ENCODE results near the gene PIGP. TPM values are rescaled to one million over a fixed set of nuclear protein-coding genes. Genes with fewer than 3 reads are reported as not detected.

The PIGP gene
- total and polyA plus RNA-seq, 4 experiments from 2014 or later, result 17.2 to 31.5 (median 25.6) TPM

DNA sequence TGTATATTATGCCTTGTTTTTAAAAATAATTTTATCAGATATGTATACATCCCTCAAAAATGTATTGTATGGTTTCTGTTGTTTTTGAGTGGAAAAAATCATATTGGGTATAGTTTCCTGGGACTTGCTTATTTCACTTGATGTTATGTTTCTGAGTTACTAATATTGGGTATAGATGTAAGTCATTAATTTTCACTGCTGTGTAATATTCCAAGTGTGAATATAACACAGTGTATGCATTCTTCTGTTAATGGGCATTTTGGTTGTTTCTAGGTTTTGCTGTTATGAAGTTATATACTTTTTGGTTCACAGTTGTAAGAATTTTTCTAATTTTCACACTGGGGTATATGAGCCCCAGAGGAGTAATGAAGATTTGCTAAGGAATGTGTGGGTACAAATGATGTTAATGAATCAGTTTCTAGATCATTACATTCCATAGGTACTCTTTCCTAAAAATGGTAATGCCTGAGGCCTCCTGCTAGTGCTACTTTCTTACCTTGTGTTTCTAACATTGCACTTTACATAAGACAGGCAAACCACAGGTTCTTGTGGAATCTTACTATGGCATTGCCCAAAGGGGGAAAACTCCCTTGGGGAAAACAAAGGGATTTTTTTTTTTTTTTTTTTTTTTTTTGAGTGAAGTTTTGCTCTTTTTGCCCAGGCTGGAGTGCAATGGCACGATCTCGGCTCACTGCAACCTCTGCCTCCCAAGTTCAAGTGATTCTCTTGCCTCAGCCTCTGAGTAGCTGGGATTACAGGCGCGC, 3.4 kb upstream of the PIGP start:
- intact Hi-C loops (cut with micrococcal nuclease), result no loop called here
- H3K4me3 ChIP-seq (ENCODE audit: low read length in 2 of 2), result no peak overlapping the region
- ChIA-PET POLR2A (ENCODE audit: partially characterized antibody) (no interaction called here), CTCF (ENCODE audit: partially characterized antibody) (interaction anchor here (1.3 kb wide), 1 partner anchor 87 kb away, joined by 4 read pairs; no protein-coding TSS in a partner anchor)
- no peaks in the 10 kb centered on the region for H3K9me3 ChIP-seq (ENCODE audit: control insufficient read depth in 1 of 2, low read length in 2 of 2)
- DNase-seq, result no peak
- Mint-ChIP-seq H3K27me3 (no peaks in the 10 kb centered on the region), H3K4me3 (peak overlapping the region in 2 of 8 donors; percentile 35 to 48), H3K27ac (peak overlapping the region in 3 of 7 donors; percentile 50 to 76 (median 61)), H3K9me3 (peaks cover 0 to 14% (median 3%) of the 10 kb centered on the region in 8 donors), H3K36me3 (peaks cover 6 to 8% of the 10 kb centered on the region in 2 donors), H3K4me1 (peaks cover 33 to 58% (median 47%) of the 10 kb centered on the region in 4 donors)
- no peak overlapping the region for H3K27ac ChIP-seq (ENCODE audit: low read depth, low read length)
- peaks cover 34% of the 10 kb centered on the region for H3K4me1 ChIP-seq (ENCODE audit: insufficient read depth, low read length)
- no peaks in the 10 kb centered on the region for H3K36me3 ChIP-seq (ENCODE audit: insufficient read depth, low read length)
- H3K27me3 ChIP-seq (ENCODE audit: insufficient read depth, low read length), result no peaks in the 10 kb centered on the region

- Mint-ChIP-seq H3K36me3 (peaks cover 6 to 8% of the 10 kb centered on the region in 2 donors), H3K27ac (peak overlapping the region in 5 of 7 donors; percentile 6 to 99 (median 26)), H3K9me3 (peaks cover 0 to 14% (median 3%) of the 10 kb centered on the region in 8 donors), H3K4me1 (peaks cover 35 to 65% (median 49%) of the 10 kb centered on the region in 4 donors), H3K27me3 (no peaks in the 10 kb centered on the region), H3K4me3 (peak overlapping the region; percentile 21 to 98 (median 38))
- Histone ChIP-seq H3K27me3 (ENCODE audit: insufficient read depth, low read length) (no peaks in the 10 kb centered on the region), H3K27ac (ENCODE audit: low read depth, low read length) (no peak overlapping the region), H3K4me1 (ENCODE audit: insufficient read depth, low read length) (peaks cover 43% of the 10 kb centered on the region), H3K36me3 (ENCODE audit: insufficient read depth, low read length) (no peaks in the 10 kb centered on the region), H3K9me3 (ENCODE audit: control insufficient read depth in 1 of 2, low read length in 2 of 2) (no peaks in the 10 kb centered on the region), H3K4me3 (ENCODE audit: low read length in 2 of 2) (no peak overlapping the region)
- CTCF ChIA-PET (ENCODE audit: partially characterized antibody), result interaction anchor here (1.3 kb wide), 1 partner anchor 86 kb away, joined by 4 read pairs; no protein-coding TSS in a partner anchor
- intact Hi-C loops (cut with micrococcal nuclease), result no loop called here
- no peak for DNase-seq
- POLR2A ChIA-PET (ENCODE audit: partially characterized antibody), result interaction anchor here (1.6 kb wide), 1 partner anchor 192 kb away, joined by 7 read pairs; the partner anchor contains the start of gene VPS26C
These were observed 2.4 kb upstream of the PIGP start for GRCh38 chr21:37075214-37075770.

GRCh38 chr21:37074546-37074945, 1.7 kb upstream of the PIGP start:
- Mint-ChIP-seq H3K4me3 (peak overlapping the region; percentile 95 to 100 (median 98)), H3K27ac (peak overlapping the region; percentile 92 to 100 (median 98)), H3K36me3 (peaks cover 6 to 12% of the 10 kb centered on the region in 2 donors), H3K9me3 (peaks cover 0 to 10% (median 3%) of the 10 kb centered on the region in 8 donors), H3K27me3 (no peaks in the 10 kb centered on the region), H3K4me1 (peaks cover 36 to 71% (median 52%) of the 10 kb centered on the region in 4 donors)
- Histone ChIP-seq H3K4me3 (ENCODE audit: low read length in 2 of 2) (peak overlapping the region; percentile 66 to 91), H3K4me1 (ENCODE audit: insufficient read depth, low read length) (peaks cover 42% of the 10 kb centered on the region), H3K9me3 (ENCODE audit: control insufficient read depth in 1 of 2, low read length in 2 of 2) (no peaks in the 10 kb centered on the region), H3K27ac (ENCODE audit: low read depth, low read length) (peak overlapping the region; percentile 91), H3K27me3 (ENCODE audit: insufficient read depth, low read length) (no peaks in the 10 kb centered on the region), H3K36me3 (ENCODE audit: insufficient read depth, low read length) (no peaks in the 10 kb centered on the region)
- intact Hi-C loops (cut with micrococcal nuclease), result loop anchor here (5.0 kb wide), 1 partner anchor 1693 kb away; no protein-coding TSS in a partner anchor
- DNase-seq, result no peak
- ChIA-PET POLR2A (ENCODE audit: partially characterized antibody) (interaction anchor here (1.6 kb wide), 1 partner anchor 193 kb away, joined by 7 read pairs; the partner anchor contains the start of gene VPS26C), CTCF (ENCODE audit: partially characterized antibody) (no interaction called here)

DNA sequence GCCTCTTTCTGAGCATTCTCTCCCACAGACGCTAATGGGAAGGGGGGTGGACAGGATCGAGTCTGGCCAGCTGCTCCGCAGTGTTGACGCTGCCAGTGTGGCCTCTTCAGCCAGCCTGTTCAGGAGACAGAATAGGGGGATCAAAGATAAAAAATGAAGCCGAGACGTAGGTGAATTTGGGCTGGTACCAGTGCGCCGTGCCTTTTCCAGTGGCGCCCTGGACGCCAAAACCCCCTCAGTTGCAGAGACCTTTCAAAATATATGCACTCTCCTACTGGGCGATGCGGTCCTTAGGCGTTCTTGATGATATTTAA, 1.3 kb upstream of the PIGP start:
- Mint-ChIP-seq H3K36me3 (peaks cover 6 to 12% of the 10 kb centered on the region in 2 donors), H3K4me3 (peak overlapping the region; percentile 95 to 100 (median 98)), H3K27me3 (no peaks in the 10 kb centered on the region), H3K4me1 (peaks cover 34 to 69% (median 50%) of the 10 kb centered on the region in 4 donors), H3K9me3 (peaks cover 0 to 7% (median 2%) of the 10 kb centered on the region in 8 donors), H3K27ac (peak overlapping the region; percentile 92 to 100 (median 98))
- intact Hi-C loops (cut with micrococcal nuclease), result loop anchor here (5.0 kb wide), 1 partner anchor 1693 kb away; no protein-coding TSS in a partner anchor
- no peak for DNase-seq
- Histone ChIP-seq H3K4me1 (ENCODE audit: insufficient read depth, low read length) (peaks cover 38% of the 10 kb centered on the region), H3K27me3 (ENCODE audit: insufficient read depth, low read length) (no peaks in the 10 kb centered on the region), H3K36me3 (ENCODE audit: insufficient read depth, low read length) (no peaks in the 10 kb centered on the region), H3K4me3 (ENCODE audit: low read length in 2 of 2) (peak overlapping the region; percentile 66 to 91), H3K9me3 (ENCODE audit: control insufficient read depth in 1 of 2, low read length in 2 of 2) (no peaks in the 10 kb centered on the region), H3K27ac (ENCODE audit: low read depth, low read length) (peak overlapping the region; percentile 91)
- ChIA-PET CTCF (ENCODE audit: partially characterized antibody) (no interaction called here), POLR2A (ENCODE audit: partially characterized antibody) (interaction anchor here (1.6 kb wide), 1 partner anchor 194 kb away, joined by 7 read pairs; the partner anchor contains the start of gene VPS26C)

DNA sequence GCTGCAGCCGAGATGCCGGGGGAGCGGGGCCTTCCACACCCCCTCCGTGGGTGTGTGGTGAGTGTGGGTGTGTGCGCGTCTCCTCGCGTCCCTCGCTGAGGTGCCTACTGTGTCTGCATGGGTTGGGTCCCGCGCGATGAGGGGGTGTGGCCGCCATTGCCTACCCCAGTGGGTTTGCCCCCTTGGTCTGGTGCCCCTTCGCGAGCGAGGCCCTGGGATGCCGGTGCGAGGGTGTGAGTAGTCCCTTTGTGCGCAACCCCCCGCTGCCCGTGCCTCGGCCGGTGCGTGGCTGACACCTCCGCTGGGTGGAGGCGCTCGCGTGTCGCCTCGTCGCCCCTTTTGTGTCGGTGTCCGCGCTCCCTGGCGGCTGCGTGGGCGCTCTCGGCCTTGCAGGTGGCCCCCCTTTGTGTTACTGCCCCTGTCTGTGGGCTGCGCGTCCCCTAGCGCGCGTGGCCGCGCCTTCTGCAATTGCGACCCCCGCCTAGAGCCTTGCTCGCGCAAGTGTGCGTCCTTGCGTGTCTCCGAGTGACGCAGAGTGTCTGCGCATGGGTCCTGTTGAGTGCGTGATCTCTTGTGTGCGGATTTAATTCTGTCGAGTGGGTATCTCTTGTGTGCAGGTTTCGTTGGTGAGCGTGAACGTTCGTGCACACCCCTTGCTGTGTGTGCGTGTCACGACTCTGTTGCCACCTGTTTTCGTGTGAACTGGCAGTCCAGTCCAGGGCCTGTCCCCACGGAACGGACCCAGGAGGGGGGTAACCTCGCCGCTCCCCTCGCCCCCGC, 736 bp upstream of the PIGP start:
- peak; percentile 74 to 83 (median 79) for DNase-seq
- no peaks in the 10 kb centered on the region for H3K27me3 Mint-ChIP-seq
- H3K9me3 Mint-ChIP-seq, result peaks cover 0 to 4% (median 0%) of the 10 kb centered on the region in 8 donors
- CTCF ChIA-PET (ENCODE audit: partially characterized antibody), result no interaction called here
- POLR2A ChIA-PET (ENCODE audit: partially characterized antibody), result interaction anchor here (1.5 kb wide), 1 partner anchor 84 kb away, joined by 4 read pairs; no protein-coding TSS in a partner anchor
- Histone ChIP-seq H3K36me3 (ENCODE audit: insufficient read depth, low read length) (no peaks in the 10 kb centered on the region), H3K27me3 (ENCODE audit: insufficient read depth, low read length) (no peaks in the 10 kb centered on the region), H3K4me3 (ENCODE audit: low read length in 2 of 2) (peak overlapping the region; percentile 66 to 91), H3K9me3 (ENCODE audit: control insufficient read depth in 1 of 2, low read length in 2 of 2) (no peaks in the 10 kb centered on the region), H3K4me1 (ENCODE audit: insufficient read depth, low read length) (peaks cover 36% of the 10 kb centered on the region), H3K27ac (ENCODE audit: low read depth, low read length) (peak overlapping the region; percentile 91)
- intact Hi-C loops (cut with micrococcal nuclease), result loop anchor here (1.0 to 5.0 kb wide), 5 partner anchors 148 to 1694 kb away; partner anchors contain the start of genes DOP1B and VPS26C
- H3K4me1 Mint-ChIP-seq, result peaks cover 33 to 65% (median 47%) of the 10 kb centered on the region in 4 donors
- H3K36me3 Mint-ChIP-seq, result peaks cover 9 to 15% of the 10 kb centered on the region in 2 donors
- H3K27ac Mint-ChIP-seq, result peak overlapping the region; percentile 92 to 100 (median 98)
- peak overlapping the region; percentile 95 to 100 (median 98) for H3K4me3 Mint-ChIP-seq

- Mint-ChIP-seq H3K27me3 (no peaks in the 10 kb centered on the region), H3K36me3 (peaks cover 14 to 18% of the 10 kb centered on the region in 2 donors), H3K4me1 (peaks cover 27 to 57% (median 39%) of the 10 kb centered on the region in 4 donors), H3K9me3 (peaks cover 0 to 4% (median 0%) of the 10 kb centered on the region in 8 donors), H3K4me3 (peak overlapping the region; percentile 77 to 88 (median 85)), H3K27ac (peak overlapping the region; percentile 88 to 98 (median 93))
- Histone ChIP-seq H3K9me3 (ENCODE audit: control insufficient read depth in 1 of 2, low read length in 2 of 2) (no peaks in the 10 kb centered on the region), H3K27ac (ENCODE audit: low read depth, low read length) (peak overlapping the region; percentile 91), H3K36me3 (ENCODE audit: insufficient read depth, low read length) (no peaks in the 10 kb centered on the region), H3K27me3 (ENCODE audit: insufficient read depth, low read length) (no peaks in the 10 kb centered on the region), H3K4me3 (ENCODE audit: low read length in 2 of 2) (peak overlapping the region; percentile 83 to 91), H3K4me1 (ENCODE audit: insufficient read depth, low read length) (peaks cover 36% of the 10 kb centered on the region)
- intact Hi-C loops (cut with micrococcal nuclease), result loop anchor here (1.0 to 5.0 kb wide), 3 partner anchors 83 to 1695 kb away; partner anchors contain the start of gene DYRK1A
- ChIA-PET POLR2A (ENCODE audit: partially characterized antibody) (interaction anchor here (0.7 to 1.8 kb wide), 5 partner anchors 26 to 491 kb away, joined by 3 to 8 read pairs (median 4); partner anchors contain the start of gene VPS26C), CTCF (ENCODE audit: partially characterized antibody) (interaction anchor here (0.8 kb wide), 1 partner anchor 83 kb away, joined by 3 read pairs; no protein-coding TSS in a partner anchor)
- peak in 1 of 5 donors; percentile 87 for DNase-seq
These were observed 440 bp downstream of the PIGP start for GRCh38 chr21:37072274-37072987.
